Fibroblast of lung (primary cell): Measurements from ENCODE around the gene YPEL3. TPM values are rescaled to one million over a fixed set of nuclear protein-coding genes. Genes with fewer than 3 reads are reported as not detected.

Experiments used
- DNase-seq, 2 donors: peaks; one replicate each; pipeline versions ENCODE4 v3.0.0 to v3.0.0-alpha.2; 2010; ENCODE audit warnings: low read depth in 2 of 2
- H2AFZ ChIP-seq: 2 replicates; pipeline ENCODE4 v1.5.1; 2012; ENCODE audit warnings: low read length, control low read depth, inconsistent platforms
- H3K27ac ChIP-seq: 2 replicates; pipeline ENCODE4 v1.5.1; 2011; ENCODE audit warnings: low read length, control low read depth; ENCODE audit not compliant: insufficient read depth
- H3K27me3 ChIP-seq: 2 replicates; pipeline ENCODE4 v1.5.1; 2011; ENCODE audit warnings: mild to moderate bottlenecking, low read length; ENCODE audit not compliant: control insufficient read depth, insufficient read depth
- H3K36me3 ChIP-seq: 2 replicates; pipeline ENCODE4 v1.5.1; 2011; ENCODE audit warnings: low read length; ENCODE audit not compliant: control insufficient read depth, insufficient read depth
- H3K4me1 ChIP-seq: 2 replicates; pipeline ENCODE4 v1.5.1; 2011; ENCODE audit warnings: low read length; ENCODE audit not compliant: control insufficient read depth, insufficient read depth; ENCODE audit errors: extremely low read depth
- H3K4me2 ChIP-seq: 2 replicates; pipeline ENCODE4 v1.5.1; 2011; ENCODE audit warnings: low read length, control low read depth; ENCODE audit not compliant: insufficient read depth; ENCODE audit errors: extremely low read depth
- H3K4me3 ChIP-seq, 4 experiments: fragments of 200-600 bp in 1 of 4; sonication (generic) in 1 of 4; replicated peaks in 1 of 4; 2 replicates each; pipeline ENCODE4 v1.5.1; 2011 to 2016; ENCODE audit warnings: low read length in 4 of 4, low read depth in 3 of 4, mild to moderate bottlenecking in 3 of 4, control low read depth in 2 of 4, inconsistent platforms in 1 of 4, mixed read lengths in 1 of 4; ENCODE audit not compliant: insufficient read depth in 1 of 4; ENCODE audit errors: control extremely low read depth in 1 of 4
- H3K79me2 ChIP-seq: 2 replicates; pipeline ENCODE4 v1.5.1; 2012; ENCODE audit warnings: mild to moderate bottlenecking, low read length, inconsistent platforms; ENCODE audit not compliant: control insufficient read depth, insufficient read depth
- H3K9ac ChIP-seq: 2 replicates; pipeline ENCODE4 v1.5.1; 2011; ENCODE audit warnings: mild to moderate bottlenecking, low read length, control low read depth; ENCODE audit not compliant: insufficient read depth
- H3K9me3 ChIP-seq: 2 replicates; pipeline ENCODE4 v1.5.1; 2012; ENCODE audit warnings: low read depth, low read length; ENCODE audit not compliant: control insufficient read depth, insufficient read depth
- H4K20me1 ChIP-seq: 2 replicates; pipeline ENCODE4 v1.5.1; 2011; ENCODE audit warnings: low read length; ENCODE audit not compliant: control insufficient read depth, insufficient read depth; ENCODE audit errors: extremely low read depth
- CTCF ChIP-seq, 2 donors: IDR thresholded peaks in 1 of 2; conservative IDR thresholded peaks in 1 of 2; 1 replicate in 1 of 2; 2 replicates in 1 of 2; pipeline ENCODE4 v1.5.1; 2011 to 2012; ENCODE audit warnings: low read length in 2 of 2, control low read depth in 1 of 2, inconsistent platforms in 1 of 2, low read depth in 1 of 2, mild to moderate bottlenecking in 1 of 2
- EZH2 ChIP-seq: IDR thresholded peaks from 2 replicates; pipeline ENCODE4 v1.5.1; 2012; ENCODE audit warnings: low read length, control low read depth, mild to moderate bottlenecking; ENCODE audit errors: missing control alignments
- polyA minus RNA-seq: library from RNA; depleted of rRNA, polyadenylated mRNA; stranded (reverse); fragments of >200 nt; gene quantifications from 2 replicates; pipeline ENCODE4 v1.2.3, GENCODE V29; 2011; ENCODE audit warnings: low replicate concordance
- polyA plus RNA-seq, 2 donors: library from polyadenylated mRNA; depleted of rRNA in 1 of 2; stranded (reverse) in 1 of 2; unstranded in 1 of 2; fragments of >200 nt; gene quantifications; 2 replicates each; pipeline ENCODE4 v1.2.1, GENCODE V29; 2011 to 2012; ENCODE audit warnings: missing spikeins in 1 of 2
- total RNA-seq: library from RNA; depleted of rRNA; stranded (reverse); fragments of >200 nt; gene quantifications from 2 replicates; pipeline ENCODE4 v1.2.1, GENCODE V29; 2014

Gene YPEL3
- total RNA-seq (16.0 and 19.5 TPM in 2 replicates), polyA plus RNA-seq (11.9 and 21.4 TPM in 2 replicates), polyA minus RNA-seq (14.5 and 48.2 TPM in 2 replicates)
- polyA plus RNA-seq (2012) = 30.6 and 50.4 TPM in 2 replicates

GRCh38 chr16:30096105-30096861 lies at the start of gene YPEL3:
Gene YPEL3 (minus strand): TSS chr16:30096213. CDS start chr16:30095482, 731 bp downstream.
- TF ChIP-seq EZH2 (no peak), CTCF (conservative IDR thresholded peaks at IDR 0.05 in 1 of 2, IDR thresholded peaks at IDR 0.05 in 1 of 2; ENCODE audit: low read depth in 1 of 2, low read length in 2 of 2) (no peak)
- H3K4me3 ChIP-seq = peak within 1 kb of the TSS; percentile 32 to 80 (median 54)
- H2AFZ ChIP-seq = peak within 1 kb of the TSS; percentile 80
- DNase-seq = peak; percentile 87
- H3K9me3 ChIP-seq = no peaks in the 10 kb centered on the region
- peaks cover 15% of the 10 kb centered on the region for H3K4me1 ChIP-seq
- H3K9ac ChIP-seq = peak within 1 kb of the TSS; percentile 59
- H4K20me1 ChIP-seq = no peaks in the 10 kb centered on the region
- no peaks in the 10 kb centered on the region for H3K79me2 ChIP-seq
- no peaks in the 10 kb centered on the region for H3K36me3 ChIP-seq
- peak within 1 kb of the TSS; percentile 67 for H3K27ac ChIP-seq
- H3K27me3 ChIP-seq = no peaks in the 10 kb centered on the region
- H3K4me2 ChIP-seq = peak within 1 kb of the TSS; percentile 90

GRCh38 chr16:30145657-30146056 lies 49.6 kb upstream of the YPEL3 start:
- no peaks in the 10 kb centered on the region for H3K79me2 ChIP-seq
- H3K9ac ChIP-seq = no peak overlapping the region
- no peak overlapping the region for H3K27ac ChIP-seq
- H3K9me3 ChIP-seq = no peaks in the 10 kb centered on the region
- no peak for TF ChIP-seq CTCF (conservative IDR thresholded peaks at IDR 0.05 in 1 of 2, IDR thresholded peaks at IDR 0.05 in 1 of 2; ENCODE audit: low read depth in 1 of 2, low read length in 2 of 2)
- no peak for TF ChIP-seq EZH2
- H3K4me2 ChIP-seq = no peak overlapping the region
- no peak for DNase-seq
- no peaks in the 10 kb centered on the region for H3K4me1 ChIP-seq
- no peaks in the 10 kb centered on the region for H3K36me3 ChIP-seq
- no peak overlapping the region for H2AFZ ChIP-seq
- no peaks in the 10 kb centered on the region for H4K20me1 ChIP-seq
- no peak overlapping the region for H3K4me3 ChIP-seq
- H3K27me3 ChIP-seq = peaks cover 2% of the 10 kb centered on the region

GRCh38 chr16:30144917-30145316 lies 48.9 kb upstream of the YPEL3 start:
- Histone ChIP-seq H3K27me3 (peaks cover 2% of the 10 kb centered on the region), H3K4me2 (no peak overlapping the region), H4K20me1 (no peaks in the 10 kb centered on the region), H3K9me3 (no peaks in the 10 kb centered on the region), H3K9ac (no peak overlapping the region), H2AFZ (no peak overlapping the region), H3K4me1 (no peaks in the 10 kb centered on the region), H3K36me3 (no peaks in the 10 kb centered on the region), H3K4me3 (no peak overlapping the region), H3K79me2 (no peaks in the 10 kb centered on the region), H3K27ac (no peak overlapping the region)
- no peak for DNase-seq
- TF ChIP-seq CTCF (conservative IDR thresholded peaks at IDR 0.05 in 1 of 2, IDR thresholded peaks at IDR 0.05 in 1 of 2; ENCODE audit: low read depth in 1 of 2, low read length in 2 of 2) (no peak), EZH2 (no peak)
